ENCODE data around the gene MDM1.

DNA sequence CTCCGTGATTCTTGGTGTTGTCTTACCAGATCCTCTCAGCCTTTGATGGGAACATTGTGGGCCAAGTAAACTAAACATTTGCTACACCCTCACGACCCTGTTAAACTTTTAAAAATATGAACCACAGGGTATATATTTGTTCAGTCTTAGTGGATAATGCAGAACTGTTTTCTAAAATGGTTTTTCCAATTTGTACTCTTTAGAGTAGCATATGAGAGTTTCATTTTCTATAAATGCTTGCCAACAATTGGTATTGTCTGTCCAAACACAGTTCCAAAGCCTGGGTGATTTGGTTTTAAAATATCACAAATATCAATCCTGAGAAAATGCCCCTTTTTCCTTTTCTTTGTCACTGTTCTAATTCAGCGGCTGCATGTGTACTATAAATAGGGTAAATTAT lies 72.0 kb downstream of the MDM1 start:
- no peak for TF ChIP-seq POLR2A (IDR thresholded peaks at IDR 0.05)
- TF ChIP-seq, protein P1, sequence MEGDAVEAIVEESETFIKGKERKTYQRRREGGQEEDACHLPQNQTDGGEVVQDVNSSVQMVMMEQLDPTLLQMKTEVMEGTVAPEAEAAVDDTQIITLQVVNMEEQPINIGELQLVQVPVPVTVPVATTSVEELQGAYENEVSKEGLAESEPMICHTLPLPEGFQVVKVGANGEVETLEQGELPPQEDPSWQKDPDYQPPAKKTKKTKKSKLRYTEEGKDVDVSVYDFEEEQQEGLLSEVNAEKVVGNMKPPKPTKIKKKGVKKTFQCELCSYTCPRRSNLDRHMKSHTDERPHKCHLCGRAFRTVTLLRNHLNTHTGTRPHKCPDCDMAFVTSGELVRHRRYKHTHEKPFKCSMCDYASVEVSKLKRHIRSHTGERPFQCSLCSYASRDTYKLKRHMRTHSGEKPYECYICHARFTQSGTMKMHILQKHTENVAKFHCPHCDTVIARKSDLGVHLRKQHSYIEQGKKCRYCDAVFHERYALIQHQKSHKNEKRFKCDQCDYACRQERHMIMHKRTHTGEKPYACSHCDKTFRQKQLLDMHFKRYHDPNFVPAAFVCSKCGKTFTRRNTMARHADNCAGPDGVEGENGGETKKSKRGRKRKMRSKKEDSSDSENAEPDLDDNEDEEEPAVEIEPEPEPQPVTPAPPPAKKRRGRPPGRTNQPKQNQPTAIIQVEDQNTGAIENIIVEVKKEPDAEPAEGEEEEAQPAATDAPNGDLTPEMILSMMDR (IDR thresholded peaks at IDR 0.05), result no peak
